ENCODE data around the gene LAMA5.

GRCh38 chr20:62338294-62338620 is 28.9 kb downstream of the LAMA5 start:
- TF ChIP-seq EZH2 (IDR thresholded peaks at IDR 0.05), result no peak
- no peak for TF ChIP-seq EGR1 (IDR thresholded peaks at IDR 0.05; ENCODE audit: low read depth)
- TF ChIP-seq TCF7L2 (IDR thresholded peaks at IDR 0.05; ENCODE audit: borderline replicate concordance, extremely low read depth, insufficient read depth, insufficient read length), result no peak
- no peak for TF ChIP-seq CTCF (IDR thresholded peaks at IDR 0.05 in 2 of 3, conservative IDR thresholded peaks at IDR 0.05 in 1 of 3; ENCODE audit: borderline replicate concordance in 1 of 3, insufficient read depth in 1 of 3, low read depth in 2 of 3, low read length in 2 of 3)
- no peak for TF ChIP-seq ZBTB33 (IDR thresholded peaks at IDR 0.05; ENCODE audit: extremely low read depth, insufficient replicate concordance, low read length)
- no peak for TF ChIP-seq POLR2A (IDR thresholded peaks at IDR 0.05; ENCODE audit: borderline replicate concordance, extremely low read depth, insufficient read depth, insufficient read length)
- no peak for TF ChIP-seq CBX3 (IDR thresholded peaks at IDR 0.05; ENCODE audit: low read depth)
- no peak for TF ChIP-seq ATF3 (IDR thresholded peaks at IDR 0.05)
- TF ChIP-seq FOSL1 (IDR thresholded peaks at IDR 0.05; ENCODE audit: low read depth), result no peak
- no peak for TF ChIP-seq MAX (IDR thresholded peaks at IDR 0.05)
- no peak for TF ChIP-seq POLR2AphosphoS5 (IDR thresholded peaks at IDR 0.05; ENCODE audit: low read depth, low read length)
- no peak for TF ChIP-seq REST (IDR thresholded peaks at IDR 0.05; ENCODE audit: low read depth)
